ENCODE results near the gene KIFC1. TPM values are rescaled to one million over a fixed set of nuclear protein-coding genes. Genes with fewer than 3 reads are reported as not detected.

Gene KIFC1
- total and polyA plus RNA-seq, 9 of the 15 experiments (the other 6 are each of a cell fraction or from before 2014, with no cell fraction given) = 1.3 to 95.2 (median 76.9) TPM

DNA sequence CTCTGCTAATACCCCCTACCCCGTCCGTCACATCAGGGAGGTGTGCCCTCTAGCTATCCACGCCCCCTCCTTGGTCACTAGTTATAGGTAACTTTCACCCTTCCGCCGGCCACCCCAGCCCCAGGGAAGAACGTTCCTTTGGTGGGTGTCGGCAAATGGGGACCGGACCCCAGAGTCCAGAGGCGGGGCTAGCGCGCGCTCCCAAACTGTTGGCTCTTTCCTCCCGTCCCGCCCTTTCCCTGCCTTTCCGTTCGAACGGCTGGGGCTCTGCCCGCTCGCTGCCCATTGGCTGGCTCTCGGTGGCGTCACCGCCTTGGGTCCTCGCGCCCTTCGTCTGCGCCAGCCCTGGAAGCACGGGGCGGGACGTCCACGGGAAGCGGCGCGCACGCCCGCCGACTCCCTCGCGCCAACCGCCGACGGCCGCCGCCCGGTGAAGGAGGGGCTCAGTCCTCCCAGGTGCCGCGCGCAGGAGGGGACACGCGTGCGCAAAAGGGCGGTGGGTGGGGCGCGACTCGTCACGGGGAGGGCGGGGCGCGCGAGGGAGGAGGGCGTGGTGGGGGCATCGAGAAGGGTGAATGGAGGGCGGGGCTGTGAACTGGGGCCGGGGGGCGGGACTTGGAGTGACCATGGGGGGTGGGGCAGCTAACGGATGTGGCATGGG lies 18.6 kb downstream of the KIFC1 start (continued):
- no peak for TF ChIP-seq PREB (CRISPR knock-in tag; IDR thresholded peaks at IDR 0.05)
- TF ChIP-seq HNRNPK (IDR thresholded peaks at IDR 0.05; ENCODE audit: low read depth, low read length, poor library complexity, severe bottlenecking) = no peak
- TF ChIP-seq DDX20 (tag; IDR thresholded peaks at IDR 0.05; ENCODE audit: low read depth) = no peak
- TF ChIP-seq DLX4 (CRISPR knock-in tag; IDR thresholded peaks at IDR 0.05) = no peak
- peak; percentile 57 for TF ChIP-seq CHD2 (IDR thresholded peaks at IDR 0.05; ENCODE audit: low read depth, low read length)
- TF ChIP-seq ZNF239 (CRISPR knock-in tag; IDR thresholded peaks at IDR 0.05) = no peak
- 0 out of 2 replicates have a peak, but pooled peaks have one; percentile 5 for TF ChIP-seq RFX7 (CRISPR knock-in tag; IDR thresholded peaks at IDR 0.05)
- peak; percentile 93 for TF ChIP-seq GMEB1 (CRISPR knock-in tag; IDR thresholded peaks at IDR 0.05)
- TF ChIP-seq POLR2AphosphoS5 (IDR thresholded peaks at IDR 0.05; ENCODE audit: control insufficient read depth, insufficient read depth, low read depth, low read length) = peak; percentile 77
- TF ChIP-seq ZNF561 (CRISPR knock-in tag; conservative IDR thresholded peaks at IDR 0.05) = no peak
- TF ChIP-seq YBX1 (IDR thresholded peaks at IDR 0.05) = no peak
- TF ChIP-seq COPS2 (conservative IDR thresholded peaks at IDR 0.05) = no peak
- no peak for TF ChIP-seq TAF15 (IDR thresholded peaks at IDR 0.05; ENCODE audit: low read depth, low read length)
- TF ChIP-seq HES1 (IDR thresholded peaks at IDR 0.05; ENCODE audit: low read depth) = peak; percentile 9; the same call in 1 of the 2 replicates
- TF ChIP-seq ADNP (tag; IDR thresholded peaks at IDR 0.05) = no peak
- TF ChIP-seq ZNF347 (CRISPR knock-in tag; IDR thresholded peaks at IDR 0.05; ENCODE audit: low read depth) = no peak
- no peak for TF ChIP-seq USF2 (CRISPR knock-in tag; IDR thresholded peaks at IDR 0.05)
- no peak for TF ChIP-seq ZNF431 (CRISPR knock-in tag; IDR thresholded peaks at IDR 0.05)
- peak; percentile 39; the same call in 1 of the 2 replicates for TF ChIP-seq GTF2E2 (tag; IDR thresholded peaks at IDR 0.05)
- TF ChIP-seq, protein P1, sequence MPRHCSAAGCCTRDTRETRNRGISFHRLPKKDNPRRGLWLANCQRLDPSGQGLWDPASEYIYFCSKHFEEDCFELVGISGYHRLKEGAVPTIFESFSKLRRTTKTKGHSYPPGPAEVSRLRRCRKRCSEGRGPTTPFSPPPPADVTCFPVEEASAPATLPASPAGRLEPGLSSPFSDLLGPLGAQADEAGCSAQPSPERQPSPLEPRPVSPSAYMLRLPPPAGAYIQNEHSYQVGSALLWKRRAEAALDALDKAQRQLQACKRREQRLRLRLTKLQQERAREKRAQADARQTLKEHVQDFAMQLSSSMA (CRISPR knock-in tag; IDR thresholded peaks at IDR 0.05) = no peak
- no peak for TF ChIP-seq MCM5 (IDR thresholded peaks at IDR 0.05; ENCODE audit: low read depth)
